GDM1 (cell line): ENCODE data around the gene CEBPG.

Experiments used
- DNase-seq: peaks from one replicate; lab custom pipeline; 2025; lab: John Stamatoyannopoulos, UW

The CEBPG gene

GRCh38 chr19:33406521-33407139 is 33.1 kb downstream of the CEBPG start:
- DNase-seq = peak; percentile 37

GRCh38 chr19:33407140-33407551 is 33.6 kb downstream of the CEBPG start:
- DNase-seq = no peak

- DNase-seq = no peak
Observed at GRCh38 chr19:33407716-33408115, 34.2 kb downstream of the CEBPG start.

GRCh38 chr19:33408116-33408515 is 34.6 kb downstream of the CEBPG start:
- DNase-seq = no peak

- no peak for DNase-seq
Observed at GRCh38 chr19:33408538-33409434, 35.3 kb downstream of the CEBPG start.

- no peak for DNase-seq
Observed at GRCh38 chr19:33409906-33410685, 36.6 kb downstream of the CEBPG start.

- DNase-seq = no peak
Observed at GRCh38 chr19:33410915-33411401, 37.4 kb downstream of the CEBPG start.

- no peak for DNase-seq
Observed at GRCh38 chr19:33411621-33412180, 38.2 kb downstream of the CEBPG start.

- DNase-seq = no peak
Observed at GRCh38 chr19:33412601-33413425, 39.3 kb downstream of the CEBPG start.

- no peak for DNase-seq
Observed at GRCh38 chr19:33413426-33413725, 39.9 kb downstream of the CEBPG start.

GRCh38 chr19:33413868-33414666 is 40.6 kb downstream of the CEBPG start:
- DNase-seq = no peak

GRCh38 chr19:33414667-33415605 is 41.4 kb downstream of the CEBPG start:
- no peak for DNase-seq

- DNase-seq = peak; percentile 30
Observed at GRCh38 chr19:33416307-33417215, 43.1 kb downstream of the CEBPG start.

- DNase-seq = no peak
Observed at GRCh38 chr19:33417751-33418150, 44.2 kb downstream of the CEBPG start.

- DNase-seq = no peak
Observed at GRCh38 chr19:33418461-33418860, 45.0 kb downstream of the CEBPG start.

- DNase-seq = no peak
Observed at GRCh38 chr19:33418871-33419787, 45.6 kb downstream of the CEBPG start.

GRCh38 chr19:33419788-33420130 is 46.2 kb downstream of the CEBPG start:
- no peak for DNase-seq
